Measurements from ENCODE around the gene SIRT7. TPM values are rescaled to one million over a fixed set of nuclear protein-coding genes. Genes with fewer than 3 reads are reported as not detected.

The SIRT7 gene
- total and polyA plus RNA-seq, 2 donors (not counting 3 experiments of a cell fraction or from before 2014, with no cell fraction given) = 11.6 to 28.8 TPM

- DNase-seq (ENCODE audit: low read depth, low spot score) (no peak), FAIRE-seq (no peak)
- peaks cover 19% of the 10 kb centered on the region for H3K79me2 ChIP-seq (ENCODE audit: control insufficient read depth, insufficient read depth, low read length)
- ChIA-PET POLR2A (no interaction called here), CTCF (no interaction called here)
- no peak overlapping the region for H2AFZ ChIP-seq (ENCODE audit: low read depth, low read length)
- H3K27me3 ChIP-seq (ENCODE audit: control insufficient read depth in 2 of 2, insufficient read depth in 2 of 2, low read length in 2 of 2) = no peaks in the 10 kb centered on the region
- no peak overlapping the region for H3K4me2 ChIP-seq (ENCODE audit: insufficient read depth, low read length)
- no peak overlapping the region for H3K27ac ChIP-seq (ENCODE audit: insufficient read depth, low read depth, low read length)
- H3K4me1 ChIP-seq (ENCODE audit: control insufficient read depth, extremely low read depth, insufficient read depth, low read length) = peaks cover 3% of the 10 kb centered on the region
- no peak overlapping the region for H3K9ac ChIP-seq (replicated peaks; ENCODE audit: extremely low read depth, insufficient read depth, low read length)
- H3K9me3 ChIP-seq (replicated peaks; ENCODE audit: control insufficient read depth, insufficient read depth, low read length) = no peaks in the 10 kb centered on the region
- dilution Hi-C loops (cut with MboI; ENCODE audit: extremely low pct_ligation_motif_present, low sequenced_read_pairs) = no loop called here
- H3K4me3 ChIP-seq (replicated peaks in 1 of 3; ENCODE audit: insufficient read depth in 1 of 3, low read depth in 1 of 3, low read length in 3 of 3) = no peak overlapping the region
- H4K20me1 ChIP-seq (replicated peaks; ENCODE audit: control insufficient read depth, extremely low read depth, insufficient read depth, low read length) = no peaks in the 10 kb centered on the region
- no TSS peak for BruUV-seq (replicated peaks)
- TF ChIP-seq JUN (IDR thresholded peaks at IDR 0.05; ENCODE audit: borderline replicate concordance, insufficient read depth, insufficient read length, low read depth) (no peak), GATA2 (IDR thresholded peaks at IDR 0.05; ENCODE audit: insufficient read depth, insufficient read length, low read depth, low read length) (no peak), MYC (IDR thresholded peaks at IDR 0.05; ENCODE audit: low read depth, low read length) (no peak), FOS (IDR thresholded peaks at IDR 0.05; ENCODE audit: borderline replicate concordance, insufficient read depth, low read length) (no peak), EZH2 (IDR thresholded peaks at IDR 0.05; ENCODE audit: borderline replicate concordance, low read depth, low read length, severe bottlenecking) (no peak), MAX (IDR thresholded peaks at IDR 0.05; ENCODE audit: insufficient read depth, insufficient read length) (no peak), CTCF (IDR thresholded peaks at IDR 0.05; ENCODE audit: extremely low read depth in 1 of 2, insufficient read depth in 1 of 2, low read depth in 1 of 2, low read length in 2 of 2) (no peak), POLR2AphosphoS5 (IDR thresholded peaks at IDR 0.05; ENCODE audit: insufficient read depth, low read depth, low read length) (no peak), POLR2A (IDR thresholded peaks at IDR 0.05; ENCODE audit: low read depth, low read length) (no peak)
- no peaks in the 10 kb centered on the region for H3K9me1 ChIP-seq (replicated peaks; ENCODE audit: control insufficient read depth, extremely low read depth, insufficient read depth, low read length)
- intact Hi-C loops (cut with micrococcal nuclease) = no loop called here
- H3K36me3 ChIP-seq (ENCODE audit: control insufficient read depth in 2 of 2, extremely low read depth in 1 of 2, insufficient read depth in 2 of 2, low read length in 2 of 2) = peaks cover 7 to 9% of the 10 kb centered on the region in 2 experiments
Observed at GRCh38 chr17:81895400-81895799, 22.6 kb downstream of the SIRT7 start.
